ACC112 (cell line): ENCODE measurements around the gene ZNF549.
"Not testable (repeated sequence)": the region's sequence is repeated elsewhere in the genome, so short reads cannot be mapped to it uniquely, and the experiment has no call there.

Source experiments
- H2AFZ ChIP-seq: fragments of 200-600 bp; sonication (generic); one replicate; pipeline ENCODE4 v1.6.0; 2017; ENCODE audit warnings: antibody characterized with exemption, low read length; ENCODE audit not compliant: unreplicated experiment
- H3K27ac ChIP-seq: fragments of 200-600 bp; sonication (generic); 2 replicates; pipeline ENCODE4 v1.5.1; 2014; ENCODE audit warnings: low read depth, mild to moderate bottlenecking, antibody characterized with exemption, low read length, moderate library complexity
- H3K27me3 ChIP-seq: fragments of 200-600 bp; sonication (generic); 2 replicates; pipeline ENCODE4 v1.6.1; 2014; ENCODE audit warnings: mild to moderate bottlenecking, antibody characterized with exemption, low read length, moderate library complexity, mixed read lengths; ENCODE audit not compliant: insufficient read depth
- H3K36me3 ChIP-seq: fragments of 200-600 bp; sonication (generic); 2 replicates; pipeline ENCODE4 v1.6.1; 2016; ENCODE audit warnings: mild to moderate bottlenecking, antibody characterized with exemption, low read length, moderate library complexity, mixed read lengths; ENCODE audit not compliant: insufficient read depth
- H3K4me1 ChIP-seq: fragments of 200-600 bp; sonication (generic); one replicate; pipeline ENCODE4 v1.6.1; 2016; ENCODE audit warnings: low read length, mixed read lengths; ENCODE audit not compliant: insufficient read depth, unreplicated experiment, control insufficient read depth
- H3K4me3 ChIP-seq: fragments of 200-600 bp; sonication (generic); 2 replicates; pipeline ENCODE4 v1.5.1; 2014; ENCODE audit warnings: mild to moderate bottlenecking, low read depth, low read length
- H3K79me2 ChIP-seq: fragments of 200-600 bp; sonication (generic); one replicate; pipeline ENCODE4 v1.6.0; 2016; ENCODE audit warnings: low read length; ENCODE audit not compliant: control insufficient read depth, unreplicated experiment, insufficient read depth

Gene ZNF549

GRCh38 chr19:57527136-57527881 is at the start of gene ZNF549:
ZNF549 (plus strand) TSS chr19:57527356; CDS start chr19:57527574, 218 bp downstream.
- no peak within 1 kb of the TSS for H3K27ac ChIP-seq
- H3K4me3 ChIP-seq: peak within 1 kb of the TSS; percentile 88
- no peaks in the 10 kb centered on the region for H3K27me3 ChIP-seq
- peaks cover 16% of the 10 kb centered on the region for H3K79me2 ChIP-seq
- peaks cover 19% of the 10 kb centered on the region for H3K36me3 ChIP-seq
- peaks cover 6% of the 10 kb centered on the region for H3K4me1 ChIP-seq
- peak within 1 kb of the TSS; percentile 74 for H2AFZ ChIP-seq

GRCh38 chr19:57487477-57488298 is 39.5 kb upstream of the ZNF549 start, which contains the start of gene ZNF419:
ZNF419 (plus strand) TSS chr19:57487750; CDS start chr19:57487951, 201 bp downstream.
- Histone ChIP-seq H3K4me3 (peak within 1 kb of the TSS; percentile 82), H2AFZ (peak within 1 kb of the TSS; percentile 82), H3K36me3 (peaks cover 16% of the 10 kb centered on the region; the same call in 1 of the 2 replicates)
- not testable (repeated sequence) for H3K79me2 ChIP-seq, H3K27ac ChIP-seq, H3K27me3 ChIP-seq, H3K4me1 ChIP-seq

GRCh38 chr19:57488299-57488644 is 38.9 kb upstream of the ZNF549 start:
- H3K79me2 ChIP-seq, H3K27me3 ChIP-seq, H3K27ac ChIP-seq, H3K4me1 ChIP-seq, H2AFZ ChIP-seq: not testable (repeated sequence)
- peaks cover 20% of the 10 kb centered on the region for H3K36me3 ChIP-seq
- peak overlapping the region; percentile 49 for H3K4me3 ChIP-seq

DNA sequence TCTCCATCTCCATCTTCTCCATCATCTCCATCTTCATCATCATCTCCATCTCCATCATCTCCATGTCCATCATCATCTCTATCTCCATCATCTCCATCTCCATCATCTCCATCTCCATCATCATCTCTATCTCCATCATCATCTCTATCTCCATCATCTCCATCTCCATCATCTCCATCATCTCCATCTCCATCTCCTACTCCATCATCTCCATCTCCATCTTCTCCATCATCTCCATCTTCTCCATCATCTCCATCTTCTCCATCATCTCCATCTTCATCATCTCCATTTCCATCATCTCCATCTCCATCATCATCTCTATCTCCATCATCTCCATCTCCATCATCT is 27.9 kb upstream of the ZNF549 start:
- not testable (repeated sequence) for H3K36me3 ChIP-seq, H3K4me1 ChIP-seq, H3K27ac ChIP-seq, H3K27me3 ChIP-seq, H2AFZ ChIP-seq
- peak overlapping the region; percentile 85; the same call in 1 of the 2 replicates for H3K4me3 ChIP-seq
- H3K79me2 ChIP-seq: peaks cover 27% of the 10 kb centered on the region

GRCh38 chr19:57499680-57500395 is 27.3 kb upstream of the ZNF549 start, which contains the start of gene ZNF773:
ZNF773 (plus strand) TSS chr19:57499938; CDS start chr19:57500081, 143 bp downstream.
- H2AFZ ChIP-seq: peak within 1 kb of the TSS; percentile 60

DNA sequence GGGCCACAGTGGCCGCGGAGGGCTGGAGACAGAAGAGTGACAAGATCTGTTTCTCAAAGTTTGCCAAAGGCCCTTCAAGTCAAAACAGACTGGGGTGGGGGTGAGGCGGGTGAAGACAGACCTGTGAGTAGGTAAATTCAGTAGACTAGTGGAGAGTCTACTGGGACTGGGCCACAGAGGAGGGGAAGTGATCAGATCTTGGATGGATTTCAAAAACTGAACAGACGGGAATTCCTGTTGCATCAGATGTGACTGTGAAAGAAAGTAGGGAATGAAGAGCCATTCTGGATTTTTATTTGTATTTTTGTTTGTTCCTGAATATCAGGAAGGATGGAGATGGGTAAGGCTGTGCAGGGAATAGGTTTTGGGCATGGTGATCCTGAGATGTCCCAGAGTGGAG is 26.8 kb upstream of the ZNF549 start:
- Histone ChIP-seq H3K27ac (peak overlapping the region; percentile 26; the same call in 1 of the 2 replicates), H3K79me2 (peaks cover 27% of the 10 kb centered on the region), H3K4me3 (peak overlapping the region; percentile 80)

More at GRCh38 chr19:57499680-57500395, 27.3 kb upstream of the ZNF549 start, which contains the start of gene ZNF773:
- Histone ChIP-seq H3K79me2 (peaks cover 27% of the 10 kb centered on the region), H3K27ac (peak within 1 kb of the TSS; percentile 45), H3K4me3 (peak within 1 kb of the TSS; percentile 85)
- not testable (repeated sequence) for H3K27me3 ChIP-seq, H3K4me1 ChIP-seq, H3K36me3 ChIP-seq

GRCh38 chr19:57506163-57506562 is 21.0 kb upstream of the ZNF549 start:
- H3K4me3 ChIP-seq: no peak overlapping the region
- no peaks in the 10 kb centered on the region for H3K4me1 ChIP-seq
- no peak overlapping the region for H3K27ac ChIP-seq
- H3K79me2 ChIP-seq: peaks cover 18% of the 10 kb centered on the region
- peaks cover 43% of the 10 kb centered on the region for H3K36me3 ChIP-seq
- no peak overlapping the region for H2AFZ ChIP-seq
- no peaks in the 10 kb centered on the region for H3K27me3 ChIP-seq

More for the DNA sequence above, 26.8 kb upstream of the ZNF549 start:
- not testable (repeated sequence) for H2AFZ ChIP-seq, H3K27me3 ChIP-seq, H3K4me1 ChIP-seq, H3K36me3 ChIP-seq

DNA sequence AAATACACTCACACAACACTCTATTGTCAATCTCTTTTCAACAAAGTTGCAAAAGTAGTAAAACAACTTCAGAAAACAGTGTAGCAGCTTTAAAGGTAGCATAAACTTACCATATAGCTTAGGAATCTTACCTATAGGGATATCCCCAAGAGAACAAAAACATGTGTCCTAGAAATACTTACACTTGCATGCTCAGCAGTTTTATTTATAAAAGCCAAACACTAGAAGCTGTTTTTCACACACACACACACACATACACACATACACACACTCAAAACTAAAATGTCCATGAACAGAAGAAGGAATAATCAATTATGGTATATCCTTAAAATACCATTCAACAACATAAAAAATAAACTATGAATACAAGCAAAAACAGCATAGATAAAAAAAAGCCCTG is 15.7 kb upstream of the ZNF549 start:
- peaks cover 47% of the 10 kb centered on the region for H3K36me3 ChIP-seq
- H3K27me3 ChIP-seq: no peaks in the 10 kb centered on the region
- no peaks in the 10 kb centered on the region for H3K79me2 ChIP-seq
- no peak overlapping the region for H3K27ac ChIP-seq
- no peaks in the 10 kb centered on the region for H3K4me1 ChIP-seq
- H2AFZ ChIP-seq: no peak overlapping the region
- no peak overlapping the region for H3K4me3 ChIP-seq

DNA sequence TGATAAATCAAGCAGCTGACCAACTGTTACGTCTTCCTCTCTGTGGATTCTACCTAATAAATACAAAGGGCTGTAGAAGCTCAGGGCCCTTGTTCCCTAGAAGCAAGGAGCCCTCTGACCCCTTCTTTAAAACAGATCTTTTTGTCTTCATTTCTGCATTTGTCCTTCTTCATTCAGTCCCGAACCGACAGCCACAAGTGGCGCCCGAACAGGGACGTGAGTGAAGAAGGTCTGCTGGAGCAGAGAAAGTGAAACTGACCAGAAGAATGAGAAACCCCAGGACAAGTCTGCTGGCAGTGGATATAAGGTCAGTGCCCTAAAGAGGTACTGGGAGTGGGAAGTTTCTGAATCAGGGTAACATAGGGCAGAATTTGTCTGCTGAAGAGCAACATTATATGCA is 14.3 kb upstream of the ZNF549 start:
- Histone ChIP-seq H2AFZ (no peak overlapping the region), H3K27ac (no peak overlapping the region), H3K27me3 (no peaks in the 10 kb centered on the region), H3K4me3 (no peak overlapping the region), H3K36me3 (peaks cover 36% of the 10 kb centered on the region), H3K79me2 (no peaks in the 10 kb centered on the region), H3K4me1 (no peaks in the 10 kb centered on the region)

DNA sequence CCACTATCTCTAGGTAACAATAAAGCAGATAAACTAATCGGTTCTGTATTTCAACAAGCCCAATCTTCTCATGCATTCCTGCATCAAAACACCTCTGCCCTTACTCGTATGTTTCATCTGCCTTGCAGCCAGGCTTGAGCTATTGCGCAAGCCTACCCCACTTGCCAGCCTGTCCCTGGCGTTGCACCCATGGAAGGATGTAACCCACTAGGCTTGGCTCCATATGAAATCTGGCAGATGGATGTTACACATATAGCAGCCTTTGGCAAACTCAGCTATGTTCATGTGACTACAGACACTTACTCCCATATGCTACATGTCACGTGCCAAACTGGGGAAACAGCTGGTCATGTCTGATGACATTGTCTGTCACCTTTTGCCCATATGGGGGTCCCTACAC is 11.9 kb upstream of the ZNF549 start:
- H3K36me3 ChIP-seq: peaks cover 21% of the 10 kb centered on the region
- no peak overlapping the region for H2AFZ ChIP-seq
- no peak overlapping the region for H3K27ac ChIP-seq
- no peak overlapping the region for H3K4me3 ChIP-seq
- H3K27me3 ChIP-seq: no peaks in the 10 kb centered on the region
- H3K79me2 ChIP-seq: no peaks in the 10 kb centered on the region
- no peaks in the 10 kb centered on the region for H3K4me1 ChIP-seq
